ENCODE results near the gene NCKAP1.
"Not testable (repeated sequence)": the region's sequence is repeated elsewhere in the genome, so short reads cannot be mapped to it uniquely, and the experiment has no call there.

DNA sequence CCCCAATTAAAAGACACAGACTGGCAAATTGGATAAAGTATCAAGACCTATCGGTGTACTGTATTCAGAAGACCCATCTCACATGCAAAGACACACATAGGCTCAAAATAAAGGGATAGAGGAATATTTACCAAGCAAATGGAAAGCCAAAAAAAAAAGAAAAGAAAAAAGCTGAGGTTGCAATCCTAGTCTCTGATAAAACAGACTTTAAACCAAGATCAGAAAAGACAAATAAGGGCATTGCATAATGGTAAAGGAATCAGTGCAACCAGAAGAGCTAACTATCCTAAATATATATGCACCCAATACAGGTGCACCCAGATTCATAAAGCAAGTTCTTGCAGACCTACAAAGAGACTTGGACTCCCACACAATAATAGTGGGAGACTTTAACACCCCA lies 161.6 kb downstream of the NCKAP1 start:
- TF ChIP-seq EZH2 (optimal IDR thresholded peaks at IDR 0.05; ENCODE audit: low read depth, low read length); EZH2phosphoT487 (IDR thresholded peaks at IDR 0.05; ENCODE audit: low read length): not testable (repeated sequence)
- TF ChIP-seq, protein P1, sequence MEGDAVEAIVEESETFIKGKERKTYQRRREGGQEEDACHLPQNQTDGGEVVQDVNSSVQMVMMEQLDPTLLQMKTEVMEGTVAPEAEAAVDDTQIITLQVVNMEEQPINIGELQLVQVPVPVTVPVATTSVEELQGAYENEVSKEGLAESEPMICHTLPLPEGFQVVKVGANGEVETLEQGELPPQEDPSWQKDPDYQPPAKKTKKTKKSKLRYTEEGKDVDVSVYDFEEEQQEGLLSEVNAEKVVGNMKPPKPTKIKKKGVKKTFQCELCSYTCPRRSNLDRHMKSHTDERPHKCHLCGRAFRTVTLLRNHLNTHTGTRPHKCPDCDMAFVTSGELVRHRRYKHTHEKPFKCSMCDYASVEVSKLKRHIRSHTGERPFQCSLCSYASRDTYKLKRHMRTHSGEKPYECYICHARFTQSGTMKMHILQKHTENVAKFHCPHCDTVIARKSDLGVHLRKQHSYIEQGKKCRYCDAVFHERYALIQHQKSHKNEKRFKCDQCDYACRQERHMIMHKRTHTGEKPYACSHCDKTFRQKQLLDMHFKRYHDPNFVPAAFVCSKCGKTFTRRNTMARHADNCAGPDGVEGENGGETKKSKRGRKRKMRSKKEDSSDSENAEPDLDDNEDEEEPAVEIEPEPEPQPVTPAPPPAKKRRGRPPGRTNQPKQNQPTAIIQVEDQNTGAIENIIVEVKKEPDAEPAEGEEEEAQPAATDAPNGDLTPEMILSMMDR (IDR thresholded peaks at IDR 0.05; ENCODE audit: low read length) = not testable (repeated sequence)

Data from MM.1S (cell line).